Measurements from ENCODE around the gene EPDR1.

Gene EPDR1

GRCh38 chr7:37916673-37917660 lies 3.5 kb upstream of the EPDR1 start, which contains the start of gene SFRP4:
TSS of gene SFRP4 (minus strand) at chr7:37916817. CDS start at chr7:37916537, 280 bp downstream.
- in situ Hi-C loops (cut with HindIII; ENCODE audit: low pct_unique_long_range_greater_than_20kb, low sequenced_read_pairs), result no loop called here
- DNase-seq (ENCODE audit: low read depth in 1 of 2, low spot score in 1 of 2), result peak; percentile 27 to 70
- TF ChIP-seq JUND (IDR thresholded peaks at IDR 0.05; ENCODE audit: low read depth), result no peak

DNA sequence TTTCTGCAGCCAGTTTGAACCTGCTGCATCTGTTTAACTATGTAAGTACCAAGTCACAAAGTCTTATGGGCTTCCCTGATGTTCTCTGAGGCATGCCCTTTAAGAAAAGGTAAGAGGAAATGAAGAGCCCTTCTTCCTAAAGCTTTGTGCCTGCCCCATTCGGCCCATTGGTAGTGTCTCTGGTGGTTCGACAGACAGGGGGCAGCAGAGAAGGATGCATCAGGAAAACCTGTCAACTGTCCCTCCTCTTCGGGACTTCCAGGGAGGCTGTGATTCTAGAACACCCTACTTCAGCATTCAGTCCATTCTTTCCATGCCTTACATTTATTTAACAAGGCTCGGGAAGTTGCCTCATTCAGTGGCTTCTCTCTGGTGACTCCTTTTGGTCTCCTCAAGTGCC lies 1.9 kb upstream of the EPDR1 start:
- in situ Hi-C loops (cut with HindIII; ENCODE audit: low pct_unique_long_range_greater_than_20kb, low sequenced_read_pairs), result no loop called here
- TF ChIP-seq JUND (IDR thresholded peaks at IDR 0.05; ENCODE audit: low read depth), result no peak
- DNase-seq (ENCODE audit: low read depth in 1 of 2, low spot score in 1 of 2), result no peak

GRCh38 chr7:37920849-37921805 lies 687 bp downstream of the EPDR1 start:
- DNase-seq (ENCODE audit: low read depth in 1 of 2, low spot score in 1 of 2), result no peak
- in situ Hi-C loops (cut with HindIII; ENCODE audit: low pct_unique_long_range_greater_than_20kb, low sequenced_read_pairs), result no loop called here

DNA sequence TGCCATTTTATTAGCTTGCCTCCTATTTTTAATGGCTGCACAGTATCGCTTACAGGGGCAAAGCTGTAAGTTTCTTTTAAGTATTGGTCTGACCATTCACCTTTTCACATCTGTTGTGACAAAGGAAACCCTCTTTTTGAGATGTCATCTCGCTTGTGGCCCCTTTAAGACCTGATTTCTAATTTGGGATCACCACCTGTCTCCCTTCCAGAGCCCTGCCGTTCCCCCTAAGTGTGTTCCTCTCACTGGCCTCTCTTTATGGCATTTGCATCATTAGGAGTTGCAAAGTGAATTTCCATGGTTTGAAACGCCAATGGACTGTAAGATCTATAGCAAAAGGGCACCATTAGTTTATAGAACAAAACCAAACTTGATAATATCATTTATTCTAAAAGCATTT lies 1.4 kb downstream of the EPDR1 start:
- in situ Hi-C loops (cut with HindIII; ENCODE audit: low pct_unique_long_range_greater_than_20kb, low sequenced_read_pairs), result no loop called here
- no peak for DNase-seq (ENCODE audit: low read depth in 1 of 2, low spot score in 1 of 2)
- no peak for TF ChIP-seq JUND (IDR thresholded peaks at IDR 0.05; ENCODE audit: low read depth)

More at GRCh38 chr7:37920849-37921805, 687 bp downstream of the EPDR1 start:
- no peak for TF ChIP-seq JUND (IDR thresholded peaks at IDR 0.05; ENCODE audit: low read depth)

DNA sequence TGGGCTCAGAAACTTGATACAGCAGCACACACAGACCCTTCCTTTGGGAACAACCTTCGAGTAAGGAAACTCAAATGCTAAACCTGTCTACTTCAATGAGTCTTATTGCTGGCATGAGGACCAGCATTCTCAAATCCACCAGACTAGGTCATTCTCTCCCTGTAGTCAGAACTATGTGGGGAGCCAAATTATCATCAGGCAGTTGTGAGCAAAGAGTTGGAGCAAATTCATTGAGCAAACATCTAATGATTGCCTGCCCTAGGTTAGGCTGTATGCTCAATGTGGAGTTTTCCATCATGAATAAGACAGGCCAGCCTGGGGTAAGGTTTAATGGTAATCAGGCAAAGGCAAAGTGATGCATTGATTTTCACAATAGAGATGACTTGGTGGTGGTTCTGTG lies 3.6 kb downstream of the EPDR1 start:
- no peak for DNase-seq (ENCODE audit: low read depth in 1 of 2, low spot score in 1 of 2)
- in situ Hi-C loops (cut with HindIII; ENCODE audit: low pct_unique_long_range_greater_than_20kb, low sequenced_read_pairs), result no loop called here
- TF ChIP-seq JUND (IDR thresholded peaks at IDR 0.05; ENCODE audit: low read depth), result no peak

GRCh38 chr7:37924491-37925041 lies 4.1 kb downstream of the EPDR1 start:
- in situ Hi-C loops (cut with HindIII; ENCODE audit: low pct_unique_long_range_greater_than_20kb, low sequenced_read_pairs), result no loop called here
- no peak for TF ChIP-seq JUND (IDR thresholded peaks at IDR 0.05; ENCODE audit: low read depth)

DNA sequence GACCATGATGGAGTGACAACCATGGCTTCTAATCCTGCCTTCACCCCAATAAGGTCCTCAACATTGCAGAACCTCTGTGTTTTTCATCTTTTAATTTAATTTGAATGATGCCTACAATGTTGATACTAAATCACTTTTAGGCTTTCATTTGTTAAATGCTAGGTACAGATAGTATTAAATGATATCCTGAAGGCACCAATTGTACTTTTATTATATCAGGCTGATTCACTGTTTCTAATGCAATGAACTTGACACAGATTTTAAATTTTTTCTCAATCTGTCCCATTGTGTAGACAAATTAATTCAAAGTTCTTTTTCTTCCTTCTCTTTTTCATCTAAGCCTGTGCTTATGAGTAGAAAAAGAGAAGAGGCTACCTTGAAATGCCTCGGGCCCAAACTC lies 5.2 kb downstream of the EPDR1 start:
- in situ Hi-C loops (cut with HindIII; ENCODE audit: low pct_unique_long_range_greater_than_20kb, low sequenced_read_pairs), result no loop called here
- TF ChIP-seq JUND (IDR thresholded peaks at IDR 0.05; ENCODE audit: low read depth), result no peak

More at GRCh38 chr7:37924491-37925041, 4.1 kb downstream of the EPDR1 start:
- no peak for DNase-seq (ENCODE audit: low read depth in 1 of 2, low spot score in 1 of 2)

DNA sequence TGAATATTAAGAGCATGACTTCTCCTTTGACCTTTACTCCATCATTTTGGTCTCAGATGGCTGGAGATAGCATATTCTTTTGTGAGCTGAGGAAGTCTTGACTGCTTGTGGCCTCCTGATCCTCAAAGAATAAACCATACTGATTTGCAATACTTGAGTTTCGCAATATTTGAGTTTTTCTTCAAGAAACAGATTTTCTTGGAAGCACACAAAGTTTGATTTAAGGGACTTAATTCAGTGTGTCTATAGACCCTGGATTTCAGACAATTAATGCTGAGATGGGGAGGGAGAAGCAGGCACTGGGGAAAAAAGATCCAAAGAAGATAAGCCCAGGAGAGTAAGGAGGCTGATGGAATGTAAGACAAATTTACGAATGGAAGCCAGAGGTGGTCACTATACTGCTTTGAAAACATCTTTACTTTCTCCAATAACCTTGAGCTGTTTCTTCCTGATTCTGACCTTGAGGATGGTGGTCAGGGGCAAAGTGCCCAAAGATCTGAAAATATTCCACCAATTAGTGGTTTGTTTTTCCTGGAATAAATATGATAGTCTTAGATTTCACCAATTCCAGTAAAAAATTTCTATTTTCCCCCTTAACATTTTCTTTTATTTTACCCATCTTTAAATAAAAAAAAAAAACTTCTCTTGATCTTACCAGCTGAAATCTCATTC lies 7.5 kb downstream of the EPDR1 start:
- no peak for DNase-seq (ENCODE audit: low read depth in 1 of 2, low spot score in 1 of 2)
- in situ Hi-C loops (cut with HindIII; ENCODE audit: low pct_unique_long_range_greater_than_20kb, low sequenced_read_pairs), result no loop called here
- TF ChIP-seq JUND (IDR thresholded peaks at IDR 0.05; ENCODE audit: low read depth), result no peak

More for the DNA sequence above, 5.2 kb downstream of the EPDR1 start:
- DNase-seq (ENCODE audit: low read depth in 1 of 2, low spot score in 1 of 2), result no peak

GRCh38 chr7:37928878-37929277 lies 8.4 kb downstream of the EPDR1 start:
- DNase-seq (ENCODE audit: low read depth in 1 of 2, low spot score in 1 of 2), result no peak
- no peak for TF ChIP-seq JUND (IDR thresholded peaks at IDR 0.05; ENCODE audit: low read depth)
- in situ Hi-C loops (cut with HindIII; ENCODE audit: low pct_unique_long_range_greater_than_20kb, low sequenced_read_pairs), result no loop called here

DNA sequence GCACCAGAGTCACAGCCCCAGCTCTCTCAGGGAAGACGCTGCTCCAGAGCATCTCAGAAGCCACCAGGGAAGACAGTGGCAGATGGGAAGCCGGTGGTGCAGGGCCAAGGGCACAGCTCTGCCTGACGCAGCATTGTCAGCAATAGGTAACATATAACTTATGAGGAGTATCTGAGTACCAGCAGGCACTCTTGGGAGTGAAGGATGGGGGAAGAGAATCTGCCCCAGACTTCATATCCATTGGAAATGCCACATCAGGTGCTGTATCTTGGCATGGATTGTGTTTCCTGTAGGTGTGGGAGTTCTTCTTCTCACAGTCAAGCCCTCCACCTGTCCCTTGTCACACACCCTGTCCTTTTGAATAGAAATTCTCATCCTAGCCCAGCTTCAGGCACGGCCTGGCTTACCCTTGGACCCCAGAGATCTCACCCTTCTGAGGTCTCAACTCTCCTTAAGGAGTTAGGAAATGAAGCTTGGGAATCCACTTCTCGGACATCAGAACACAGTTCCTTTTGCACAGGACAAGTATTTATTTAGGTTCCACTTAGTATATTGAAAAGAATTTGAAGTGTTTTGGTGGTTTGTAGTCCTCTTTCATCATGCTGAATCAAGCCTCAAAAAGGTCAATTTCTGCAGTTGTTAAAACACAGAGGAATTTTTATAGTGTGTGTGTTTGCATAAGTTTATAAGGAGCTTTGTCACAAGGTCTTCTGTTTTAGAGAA lies 9.9 kb downstream of the EPDR1 start:
- TF ChIP-seq JUND (IDR thresholded peaks at IDR 0.05; ENCODE audit: low read depth), result no peak

GRCh38 chr7:37932543-37932942 lies 12.1 kb downstream of the EPDR1 start:
- TF ChIP-seq JUND (IDR thresholded peaks at IDR 0.05; ENCODE audit: low read depth), result no peak
- DNase-seq (ENCODE audit: low read depth in 1 of 2, low spot score in 1 of 2), result no peak
- in situ Hi-C loops (cut with HindIII; ENCODE audit: low pct_unique_long_range_greater_than_20kb, low sequenced_read_pairs), result no loop called here

More for the DNA sequence above, 9.9 kb downstream of the EPDR1 start:
- in situ Hi-C loops (cut with HindIII; ENCODE audit: low pct_unique_long_range_greater_than_20kb, low sequenced_read_pairs), result no loop called here
- no peak for DNase-seq (ENCODE audit: low read depth in 1 of 2, low spot score in 1 of 2)
